GM23338 (cell line): ENCODE measurements around the gene EXOC6B. TPM values are rescaled to one million over a fixed set of nuclear protein-coding genes. Genes with fewer than 3 reads are reported as not detected.
A peak's percentile ranks its signal among the peaks of the same experiment; 100 is the strongest.

Experiments used
- ATAC-seq: fragments of 200-7000 bp; cut with Tn5 transposase; 3 replicates; pipeline ENCODE4 v1.9.1; 2020
- DNase-seq: peaks from one replicate; pipeline ENCODE4 v3.0.0-alpha.2; 2015; ENCODE audit warnings: low spot score
- H2AFZ ChIP-seq: fragments of 200-600 bp; sonication (generic); 2 replicates; pipeline ENCODE4 v1.8.0; 2016; ENCODE audit warnings: antibody characterized with exemption, mild to moderate bottlenecking, moderate library complexity
- H3F3A ChIP-seq: fragments of 200-600 bp; sonication (generic); replicated peaks from 2 replicates; pipeline ENCODE4 v1.8.0; 2017; ENCODE audit warnings: antibody characterized with exemption, mixed run types, low read depth
- H3K27ac ChIP-seq: fragments of 200-600 bp; sonication (generic); 2 replicates; pipeline ENCODE4 v1.6.1; 2016; ENCODE audit warnings: low read depth
- H3K27me3 ChIP-seq: fragments of 200-600 bp; sonication (generic); 2 replicates; pipeline ENCODE4 v1.8.0; 2016; ENCODE audit warnings: mild to moderate bottlenecking, mixed run types, moderate library complexity; ENCODE audit not compliant: insufficient read depth
- H3K36me3 ChIP-seq: fragments of 200-600 bp; sonication (generic); 2 replicates; pipeline ENCODE4 v1.8.0; 2016; ENCODE audit warnings: mild to moderate bottlenecking; ENCODE audit not compliant: insufficient read depth
- H3K4me1 ChIP-seq: fragments of 200-600 bp; sonication (generic); 2 replicates; pipeline ENCODE4 v1.8.0; 2016; ENCODE audit warnings: mild to moderate bottlenecking, moderate library complexity; ENCODE audit not compliant: insufficient read depth
- H3K4me2 ChIP-seq: fragments of 200-600 bp; sonication (generic); 2 replicates; pipeline ENCODE4 v1.7.1; 2017; ENCODE audit warnings: mixed run types
- H3K4me3 ChIP-seq: fragments of 200-600 bp; sonication (generic); 2 replicates; pipeline ENCODE4 v1.6.1; 2016; ENCODE audit warnings: mixed run types
- H3K79me2 ChIP-seq: fragments of 200-600 bp; sonication (generic); replicated peaks from 2 replicates; pipeline ENCODE4 v1.8.0; 2017; ENCODE audit warnings: mild to moderate bottlenecking; ENCODE audit not compliant: insufficient read depth
- H3K9me2 ChIP-seq: fragments of 200-600 bp; sonication (generic); 2 replicates; pipeline ENCODE4 v1.8.0; 2017; ENCODE audit not compliant: insufficient read depth
- H4K20me1 ChIP-seq: fragments of 200-600 bp; sonication (generic); replicated peaks from 2 replicates; pipeline ENCODE4 v1.8.0; 2017; ENCODE audit warnings: mild to moderate bottlenecking; ENCODE audit not compliant: insufficient read depth
- H3K27ac Mint-ChIP-seq: 2 replicates; pipeline ENCODE4 v1.8.0; 2020; ENCODE audit warnings: inconsistent platforms, mild to moderate bottlenecking, moderate library complexity, mixed read lengths
- H3K27me3 Mint-ChIP-seq: 3 replicates; pipeline ENCODE4 v1.8.0; 2022; ENCODE audit warnings: low read depth, mild to moderate bottlenecking, moderate library complexity, mixed read lengths, inconsistent platforms; ENCODE audit not compliant: insufficient read depth, poor library complexity
- H3K36me3 Mint-ChIP-seq: 3 replicates; pipeline ENCODE4 v1.8.0; 2021; ENCODE audit warnings: low read depth, mild to moderate bottlenecking, inconsistent platforms, moderate library complexity, mixed read lengths
- H3K4me1 Mint-ChIP-seq: 3 replicates; pipeline ENCODE4 v1.8.0; 2020; ENCODE audit warnings: mild to moderate bottlenecking, inconsistent platforms, mixed read lengths
- H3K4me3 Mint-ChIP-seq: 3 replicates; pipeline ENCODE4 v1.8.0; 2021; ENCODE audit warnings: moderate library complexity, mild to moderate bottlenecking, inconsistent platforms, mixed read lengths
- H3K9me3 Mint-ChIP-seq: 3 replicates; pipeline ENCODE4 v1.8.0; 2020; ENCODE audit warnings: moderate library complexity, mild to moderate bottlenecking, inconsistent platforms, mixed read lengths
- CREB1 ChIP-seq: fragments of 250-450 bp; sonication (Bioruptor Pico); IDR thresholded peaks from 2 replicates; pipeline ENCODE4 v1.5.0; 2020; ENCODE audit warnings: low read depth, mild to moderate bottlenecking, moderate library complexity
- CTCF ChIP-seq, 2 experiments: fragments of 200-600 bp in 1 of 2; sonication (generic) in 1 of 2; conservative IDR thresholded peaks; 2 replicates each; pipeline versions ENCODE4 v1.5.1 to v1.6.1; 2016 to 2017; ENCODE audit warnings: antibody characterized with exemption in 2 of 2, low read depth in 2 of 2, mild to moderate bottlenecking in 2 of 2, moderate library complexity in 1 of 2
- EZH2 ChIP-seq: fragments of 200-600 bp; sonication (generic); IDR thresholded peaks from one replicate; pipeline ENCODE4 v1.8.0; 2017; ENCODE audit warnings: antibody characterized with exemption, mild to moderate bottlenecking, low read depth; ENCODE audit not compliant: unreplicated experiment
- EZH2phosphoT487 ChIP-seq: fragments of 200-600 bp; sonication (generic); IDR thresholded peaks from one replicate; pipeline ENCODE4 v1.8.1; 2018; ENCODE audit warnings: antibody characterized with exemption; ENCODE audit not compliant: unreplicated experiment
- POLR2AphosphoS5 ChIP-seq: IDR thresholded peaks from 2 replicates; pipeline ENCODE4 v1.6.1; 2016; ENCODE audit warnings: antibody characterized with exemption, low read depth
- ZNF114 ChIP-seq: fragments of 250-450 bp; sonication (Bioruptor Pico); IDR thresholded peaks from 2 replicates; pipeline ENCODE4 v1.5.0; 2020; ENCODE audit warnings: mild to moderate bottlenecking, moderate library complexity
- ZNF462 ChIP-seq: fragments of 250-450 bp; sonication (Bioruptor Pico); IDR thresholded peaks from 2 replicates; pipeline ENCODE4 v1.5.0; 2020; ENCODE audit warnings: mild to moderate bottlenecking, moderate library complexity
- polyA plus RNA-seq: library from polyadenylated mRNA; unstranded; fragments of >200 nt; fragmentation: Nextera tagmentation; extraction: Ambion mirVana; gene quantifications from 2 replicates; pipeline ENCODE4 v1.2.1, GENCODE V29; 2016
- total RNA-seq: library from RNA; depleted of rRNA; stranded (reverse); fragments of >200 nt; shearing (Covaris generic); gene quantifications from 2 replicates; pipeline ENCODE4 v1.2.3, GENCODE V29; 2014

EXOC6B gene
- total and polyA plus RNA-seq, 2 experiments from 2014 or later = 7.2 to 45.9 TPM

GRCh38 chr2:72138011-72138881 is 687.6 kb downstream of the EXOC6B start:
- no peak for DNase-seq
- Mint-ChIP-seq H3K27ac (no peak overlapping the region), H3K9me3 (no peaks in the 10 kb centered on the region), H3K4me1 (peaks cover 12% of the 10 kb centered on the region), H3K36me3 (no peaks in the 10 kb centered on the region), H3K27me3 (peaks cover 42% of the 10 kb centered on the region), H3K4me3 (no peak overlapping the region)
- Histone ChIP-seq H3K27me3 (peaks cover 49% of the 10 kb centered on the region), H2AFZ (no peak overlapping the region), H3K4me2 (no peak overlapping the region), H3K79me2 (no peaks in the 10 kb centered on the region), H3K36me3 (no peaks in the 10 kb centered on the region), H3K4me1 (peaks cover 13% of the 10 kb centered on the region), H3F3A (no peaks in the 10 kb centered on the region), H3K9me2 (no peaks in the 10 kb centered on the region), H4K20me1 (no peaks in the 10 kb centered on the region; the same call in 1 of the 2 replicates), H3K27ac (no peak overlapping the region), H3K4me3 (no peak overlapping the region)
- no peak for TF ChIP-seq ZNF462
- TF ChIP-seq POLR2AphosphoS5 = no peak
- TF ChIP-seq CREB1 = no peak
- TF ChIP-seq EZH2phosphoT487 = no peak
- ATAC-seq = peak; percentile 6

GRCh38 chr2:72137498-72138010 is 688.3 kb downstream of the EXOC6B start:
- Mint-ChIP-seq H3K27ac (no peak overlapping the region), H3K4me1 (peaks cover 9% of the 10 kb centered on the region), H3K36me3 (no peaks in the 10 kb centered on the region), H3K9me3 (no peaks in the 10 kb centered on the region), H3K4me3 (no peak overlapping the region), H3K27me3 (peaks cover 35% of the 10 kb centered on the region)
- peak; percentile 94 to 98 for TF ChIP-seq CTCF (conservative IDR thresholded peaks at IDR 0.05; ENCODE audit: low read depth in 2 of 2)
- TF ChIP-seq EZH2 = no peak
- no peak for TF ChIP-seq ZNF114
- H3K4me1 ChIP-seq = peaks cover 11% of the 10 kb centered on the region
- peak; percentile 81 for DNase-seq
- ATAC-seq = peak; percentile 88
- H3K79me2 ChIP-seq = no peaks in the 10 kb centered on the region
- H3K9me2 ChIP-seq = no peaks in the 10 kb centered on the region
- no peaks in the 10 kb centered on the region; the same call in 1 of the 2 replicates for H4K20me1 ChIP-seq
- H3K4me2 ChIP-seq = no peak overlapping the region
- H3F3A ChIP-seq = no peaks in the 10 kb centered on the region
- H3K27me3 ChIP-seq = peaks cover 42% of the 10 kb centered on the region
- H3K36me3 ChIP-seq = no peaks in the 10 kb centered on the region
- no peak overlapping the region for H3K27ac ChIP-seq
- H2AFZ ChIP-seq = no peak overlapping the region
- no peak overlapping the region for H3K4me3 ChIP-seq
